ENCODE results near the gene ZBTB4. TPM values are rescaled to one million over a fixed set of nuclear protein-coding genes. Genes with fewer than 3 reads are reported as not detected.
A peak's percentile ranks its signal among the peaks of the same experiment; 100 is the strongest.

The ZBTB4 gene
- total and polyA plus RNA-seq, 9 of the 15 experiments (the other 6 are each of a cell fraction or from before 2014, with no cell fraction given), result 0.92 to 6.9 (median 3.3) TPM

- TF ChIP-seq, protein P1, sequence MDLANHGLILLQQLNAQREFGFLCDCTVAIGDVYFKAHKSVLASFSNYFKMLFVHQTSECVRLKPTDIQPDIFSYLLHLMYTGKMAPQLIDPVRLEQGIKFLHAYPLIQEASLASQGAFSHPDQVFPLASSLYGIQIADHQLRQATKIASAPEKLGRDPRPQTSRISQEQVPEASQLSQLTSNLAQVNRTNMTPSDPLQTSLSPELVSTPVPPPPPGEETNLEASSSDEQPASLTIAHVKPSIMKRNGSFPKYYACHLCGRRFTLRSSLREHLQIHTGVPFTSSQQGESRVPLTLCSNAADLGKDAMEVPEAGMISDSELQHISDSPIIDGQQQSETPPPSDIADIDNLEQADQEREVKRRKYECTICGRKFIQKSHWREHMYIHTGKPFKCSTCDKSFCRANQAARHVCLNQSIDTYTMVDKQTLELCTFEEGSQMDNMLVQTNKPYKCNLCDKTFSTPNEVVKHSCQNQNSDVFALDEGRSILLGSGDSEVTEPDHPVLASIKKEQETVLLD (IDR thresholded peaks at IDR 0.05), result 0 out of 2 replicates have a peak, but pooled peaks have one; percentile 18
- TF ChIP-seq ZKSCAN8 (CRISPR knock-in tag; IDR thresholded peaks at IDR 0.05), result peak; percentile 53; the same call in 1 of the 2 replicates
- no peak for TF ChIP-seq ZNF431 (CRISPR knock-in tag; IDR thresholded peaks at IDR 0.05)
- TF ChIP-seq, protein P2, sequence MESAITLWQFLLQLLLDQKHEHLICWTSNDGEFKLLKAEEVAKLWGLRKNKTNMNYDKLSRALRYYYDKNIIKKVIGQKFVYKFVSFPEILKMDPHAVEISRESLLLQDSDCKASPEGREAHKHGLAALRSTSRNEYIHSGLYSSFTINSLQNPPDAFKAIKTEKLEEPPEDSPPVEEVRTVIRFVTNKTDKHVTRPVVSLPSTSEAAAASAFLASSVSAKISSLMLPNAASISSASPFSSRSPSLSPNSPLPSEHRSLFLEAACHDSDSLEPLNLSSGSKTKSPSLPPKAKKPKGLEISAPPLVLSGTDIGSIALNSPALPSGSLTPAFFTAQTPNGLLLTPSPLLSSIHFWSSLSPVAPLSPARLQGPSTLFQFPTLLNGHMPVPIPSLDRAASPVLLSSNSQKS (CRISPR knock-in tag; IDR thresholded peaks at IDR 0.05), result no peak
- TF ChIP-seq EGR1 (conservative IDR thresholded peaks at IDR 0.05), result no peak
- peak; percentile 40; the same call in 1 of the 2 replicates for TF ChIP-seq FOXM1 (IDR thresholded peaks at IDR 0.05; ENCODE audit: low read depth)
- no peak for TF ChIP-seq FOXM1 (CRISPR knock-in tag; IDR thresholded peaks at IDR 0.05; ENCODE audit: low read depth)
- no peak for TF ChIP-seq PRPF4 (IDR thresholded peaks at IDR 0.05; ENCODE audit: insufficient read depth, low read depth, low read length, poor library complexity, severe bottlenecking)
- no peak for TF ChIP-seq POLR2B (IDR thresholded peaks at IDR 0.05; ENCODE audit: low read depth, partially characterized antibody)
- no peak for TF ChIP-seq KLF6 (CRISPR knock-in tag; IDR thresholded peaks at IDR 0.05; ENCODE audit: borderline replicate concordance)
- TF ChIP-seq TARDBP (IDR thresholded peaks at IDR 0.05), result no peak
- peak in 1 of 2 experiments; percentile 52; a peak in 1 of 4 replicates for TF ChIP-seq SIN3A (IDR thresholded peaks at IDR 0.05; ENCODE audit: borderline replicate concordance in 2 of 2, control insufficient read depth in 1 of 2, low read depth in 2 of 2, low read length in 2 of 2)
- no peak for TF ChIP-seq TEAD2 (tag; IDR thresholded peaks at IDR 0.05)
- no peak for TF ChIP-seq ZNF77 (CRISPR knock-in tag; IDR thresholded peaks at IDR 0.05)
- TF ChIP-seq SIX5 (IDR thresholded peaks at IDR 0.05; ENCODE audit: borderline replicate concordance in 1 of 2, insufficient read depth in 1 of 2, low read depth in 1 of 2, low read length in 2 of 2), result no peak
- TF ChIP-seq, protein P3, sequence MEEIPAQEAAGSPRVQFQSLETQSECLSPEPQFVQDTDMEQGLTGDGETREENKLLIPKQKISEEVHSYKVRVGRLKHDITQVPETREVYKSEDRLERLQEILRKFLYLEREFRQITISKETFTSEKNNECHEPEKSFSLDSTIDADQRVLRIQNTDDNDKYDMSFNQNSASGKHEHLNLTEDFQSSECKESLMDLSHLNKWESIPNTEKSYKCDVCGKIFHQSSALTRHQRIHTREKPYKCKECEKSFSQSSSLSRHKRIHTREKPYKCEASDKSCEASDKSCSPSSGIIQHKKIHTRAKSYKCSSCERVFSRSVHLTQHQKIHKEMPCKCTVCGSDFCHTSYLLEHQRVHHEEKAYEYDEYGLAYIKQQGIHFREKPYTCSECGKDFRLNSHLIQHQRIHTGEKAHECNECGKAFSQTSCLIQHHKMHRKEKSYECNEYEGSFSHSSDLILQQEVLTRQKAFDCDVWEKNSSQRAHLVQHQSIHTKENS (CRISPR knock-in tag; IDR thresholded peaks at IDR 0.05), result no peak
- TF ChIP-seq, protein P4, sequence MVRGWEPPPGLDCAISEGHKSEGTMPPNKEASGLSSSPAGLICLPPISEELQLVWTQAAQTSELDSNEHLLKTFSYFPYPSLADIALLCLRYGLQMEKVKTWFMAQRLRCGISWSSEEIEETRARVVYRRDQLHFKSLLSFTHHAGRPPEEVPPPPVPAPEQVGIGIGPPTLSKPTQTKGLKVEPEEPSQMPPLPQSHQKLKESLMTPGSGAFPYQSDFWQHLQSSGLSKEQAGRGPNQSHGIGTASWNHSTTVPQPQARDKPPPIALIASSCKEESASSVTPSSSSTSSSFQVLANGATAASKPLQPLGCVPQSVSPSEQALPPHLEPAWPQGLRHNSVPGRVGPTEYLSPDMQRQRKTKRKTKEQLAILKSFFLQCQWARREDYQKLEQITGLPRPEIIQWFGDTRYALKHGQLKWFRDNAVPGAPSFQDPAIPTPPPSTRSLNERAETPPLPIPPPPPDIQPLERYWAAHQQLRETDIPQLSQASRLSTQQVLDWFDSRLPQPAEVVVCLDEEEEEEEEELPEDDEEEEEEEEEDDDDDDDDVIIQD (CRISPR knock-in tag; IDR thresholded peaks at IDR 0.05), result no peak
- TF ChIP-seq RFX5 (IDR thresholded peaks at IDR 0.05; ENCODE audit: low read depth, low read length), result no peak
- no peak for TF ChIP-seq ZZZ3 (IDR thresholded peaks at IDR 0.05)
- no peak for TF ChIP-seq PHF8 (IDR thresholded peaks at IDR 0.05; ENCODE audit: borderline replicate concordance, low read length)
- TF ChIP-seq CSDE1 (IDR thresholded peaks at IDR 0.05), result no peak
- TF ChIP-seq SAP30 (IDR thresholded peaks at IDR 0.05; ENCODE audit: borderline replicate concordance, insufficient read depth, low read depth, low read length, poor library complexity, severe bottlenecking), result no peak
- TF ChIP-seq ZNF217 (CRISPR knock-in tag; IDR thresholded peaks at IDR 0.05), result no peak
- TF ChIP-seq ADNP (tag; IDR thresholded peaks at IDR 0.05), result peak; percentile 65; the same call in 1 of the 2 replicates
Observed at GRCh38 chr17:7475764-7476422, 3.5 kb downstream of the ZBTB4 start (continued).
